ENCODE measurements around the gene CALCOCO1. TPM values are rescaled to one million over a fixed set of nuclear protein-coding genes. Genes with fewer than 3 reads are reported as not detected.
A peak's percentile ranks its signal among the peaks of the same experiment; 100 is the strongest.

Gene CALCOCO1
- total RNA-seq, 5 donors from 2014 or later (not counting 1 experiment from before 2014, with no cell fraction given), result 118 to 162 (median 153) TPM

DNA sequence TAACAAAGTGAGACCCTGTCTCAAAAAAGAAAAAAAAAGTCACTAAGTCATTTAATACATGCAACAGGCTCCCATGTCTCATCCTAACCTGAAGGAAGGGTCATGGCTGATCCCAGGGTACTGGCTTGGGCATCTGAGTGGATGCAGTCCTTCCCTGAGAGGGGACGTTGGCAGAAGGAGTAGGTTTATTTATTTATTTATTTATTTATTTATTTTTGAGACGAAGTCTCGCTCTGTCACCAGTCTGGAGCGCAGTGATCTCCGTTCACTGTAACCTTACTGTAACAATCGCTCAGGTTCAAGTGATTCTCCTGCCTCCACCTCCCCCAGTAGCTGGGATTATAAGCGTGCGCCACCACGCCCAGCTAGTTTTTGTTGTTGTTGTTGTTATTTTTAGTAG lies 7.2 kb upstream of the CALCOCO1 start:
- Mint-ChIP-seq H3K9me3 (no peaks in the 10 kb centered on the region), H3K36me3 (no peaks in the 10 kb centered on the region), H3K4me1 (peaks cover 20 to 21% (median 21%) of the 10 kb centered on the region in 3 donors), H3K4me3 (no peak overlapping the region), H3K27ac (no peak overlapping the region), H3K27me3 (peaks cover 11 to 37% of the 10 kb centered on the region in 2 donors)
- no peaks in the 10 kb centered on the region for H3K9me3 ChIP-seq
- no CpG with 5 or more reads among the region's 9 CpGs for WGBS (ENCODE audit: insufficient coverage)
- ChIA-PET CTCF (interaction anchor here (0.9 to 3.3 kb wide), 6 partner anchors 8 to 57 kb away, joined by 3 to 28 read pairs (median 6); partner anchors contain the start of gene CALCOCO1 (in 1 of the 2)), POLR2A (interaction anchor here in 1 of 2 donors (0.6 kb wide), 1 partner anchor 553 kb away, joined by 3 read pairs; no protein-coding TSS in a partner anchor)
- peaks cover 4 to 44% of the 10 kb centered on the region in 2 experiments for H3K27me3 ChIP-seq (replicated peaks in 1 of 2; ENCODE audit: control insufficient read depth in 2 of 2, extremely low read depth in 1 of 2, insufficient read depth in 2 of 2, low read length in 1 of 2)
- DNase-seq, result no peak
- H3K36me3 ChIP-seq (ENCODE audit: control insufficient read depth in 2 of 2, extremely low read depth in 1 of 2, insufficient read depth in 1 of 2, low read length in 1 of 2), result no peaks in the 10 kb centered on the region
- no peak overlapping the region for H3K27ac ChIP-seq (ENCODE audit: low read length)
- peaks cover 2 to 15% of the 10 kb centered on the region in 2 experiments for H3K4me1 ChIP-seq (ENCODE audit: control insufficient read depth in 1 of 2, extremely low read depth in 1 of 2, insufficient read depth in 2 of 2, low read length in 2 of 2)
- H3K4me3 ChIP-seq (ENCODE audit: control insufficient read depth in 1 of 2, extremely low read depth in 1 of 2, low read length in 1 of 2), result no peak overlapping the region
- ATAC-seq (replicated peaks in 1 of 4), result no peak

DNA sequence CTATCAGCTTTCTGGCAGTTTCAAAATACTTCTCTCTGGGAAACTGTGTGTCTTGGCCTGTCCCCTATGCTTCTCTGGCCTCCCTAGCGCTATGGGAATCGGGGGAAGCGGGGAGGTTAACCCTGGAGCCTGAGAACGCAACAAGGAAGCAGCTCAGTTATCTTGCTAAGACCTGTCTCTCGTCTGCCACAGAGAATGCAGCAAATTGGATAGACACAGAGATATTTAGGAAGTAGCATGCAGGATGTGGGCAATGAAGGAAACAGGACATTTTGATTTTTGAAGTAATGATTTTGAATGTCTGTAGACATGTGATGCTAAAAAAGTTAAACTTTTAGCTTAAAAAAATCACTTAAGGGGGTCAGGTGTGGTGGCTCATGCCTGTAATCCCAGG lies 6.6 kb upstream of the CALCOCO1 start:
- WGBS (ENCODE audit: insufficient coverage), result 27% methylated on average over 5 of the region's 5 CpGs
- Mint-ChIP-seq H3K4me1 (peaks cover 14 to 15% (median 15%) of the 10 kb centered on the region in 3 donors), H3K4me3 (no peak overlapping the region), H3K36me3 (no peaks in the 10 kb centered on the region), H3K9me3 (no peaks in the 10 kb centered on the region), H3K27me3 (peaks cover 5 to 31% of the 10 kb centered on the region in 2 donors), H3K27ac (peak overlapping the region in 1 of 2 donors; percentile 68)
- peaks cover 0 to 9% of the 10 kb centered on the region in 2 experiments for H3K4me1 ChIP-seq (ENCODE audit: control insufficient read depth in 1 of 2, extremely low read depth in 1 of 2, insufficient read depth in 2 of 2, low read length in 2 of 2)
- CTCF ChIA-PET, result interaction anchor here (0.7 to 3.3 kb wide), 8 partner anchors 10 to 56 kb away, joined by 3 to 28 read pairs (median 4); no protein-coding TSS in a partner anchor
- no peak for DNase-seq
- peak in 2 of 4 experiments; percentile 14 to 38 for ATAC-seq (replicated peaks in 1 of 4)
- POLR2A ChIA-PET, result interaction anchor here (0.6 kb wide), 3 partner anchors 18 to 553 kb away, joined by 3 to 9 read pairs (median 3); no protein-coding TSS in a partner anchor
- no peaks in the 10 kb centered on the region for H3K9me3 ChIP-seq
- no peaks in the 10 kb centered on the region for H3K36me3 ChIP-seq (ENCODE audit: control insufficient read depth in 2 of 2, extremely low read depth in 1 of 2, insufficient read depth in 1 of 2, low read length in 1 of 2)
- no peak overlapping the region for H3K4me3 ChIP-seq (ENCODE audit: control insufficient read depth in 1 of 2, extremely low read depth in 1 of 2, low read length in 1 of 2)
- no peak overlapping the region for H3K27ac ChIP-seq (ENCODE audit: low read length)
- H3K27me3 ChIP-seq (replicated peaks in 1 of 2; ENCODE audit: control insufficient read depth in 2 of 2, extremely low read depth in 1 of 2, insufficient read depth in 2 of 2, low read length in 1 of 2), result peaks cover 2 to 38% of the 10 kb centered on the region in 2 experiments

DNA sequence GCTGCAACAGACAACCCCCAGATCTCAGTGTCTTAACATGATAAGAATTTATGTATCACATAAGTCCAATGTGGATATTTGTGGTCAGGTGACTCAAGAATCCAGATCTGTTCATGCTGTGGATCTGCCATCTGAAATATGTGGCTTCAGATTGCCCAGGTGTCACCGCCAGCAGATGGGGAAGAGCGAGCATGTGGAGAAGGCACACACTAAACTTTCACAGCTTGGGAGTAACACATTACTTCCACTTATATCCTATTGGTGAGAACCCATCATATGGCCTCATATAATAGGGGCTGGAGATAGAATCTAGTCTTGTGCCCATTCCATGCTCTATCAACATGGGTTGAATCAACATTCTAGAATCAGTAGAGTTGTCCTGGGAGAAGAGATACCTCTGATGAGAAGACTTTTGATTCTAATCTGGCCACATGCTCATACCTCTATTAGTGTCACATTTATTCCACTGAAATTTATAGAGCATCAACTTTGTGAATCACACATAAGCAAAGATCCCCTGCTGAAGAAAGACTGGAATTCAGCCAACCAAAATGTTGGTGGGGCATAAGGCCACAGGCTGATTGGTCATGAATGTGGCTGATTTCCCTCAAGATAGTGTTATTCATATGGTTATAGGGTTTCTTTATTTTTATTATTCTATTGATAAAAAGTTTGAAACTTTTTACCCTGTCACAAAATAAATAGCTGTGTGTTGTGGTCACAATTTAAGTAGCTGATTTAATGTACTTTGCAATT lies 6.0 kb upstream of the CALCOCO1 start:
- no peak overlapping the region for H3K27ac Mint-ChIP-seq
- WGBS (ENCODE audit: insufficient coverage), result no CpG with 5 or more reads among the region's 2 CpGs
- peaks cover 10 to 13% (median 12%) of the 10 kb centered on the region in 3 donors for H3K4me1 Mint-ChIP-seq
- no peak overlapping the region for H3K27ac ChIP-seq (ENCODE audit: low read length)
- peaks cover 0 to 3% of the 10 kb centered on the region in 2 experiments for H3K4me1 ChIP-seq (ENCODE audit: control insufficient read depth in 1 of 2, extremely low read depth in 1 of 2, insufficient read depth in 2 of 2, low read length in 2 of 2)
- POLR2A ChIA-PET, result interaction anchor here (0.6 kb wide), 2 partner anchors 17 to 54 kb away, joined by 3 to 9 read pairs; no protein-coding TSS in a partner anchor
- H3K27me3 Mint-ChIP-seq, result peaks cover 3 to 29% of the 10 kb centered on the region in 2 donors
- no peak overlapping the region for H3K4me3 ChIP-seq (ENCODE audit: control insufficient read depth in 1 of 2, extremely low read depth in 1 of 2, low read length in 1 of 2)
- no peak overlapping the region for H3K4me3 Mint-ChIP-seq
- ATAC-seq (replicated peaks in 1 of 4) (no peak), DNase-seq (no peak)
- peaks cover 2 to 32% of the 10 kb centered on the region in 2 experiments for H3K27me3 ChIP-seq (replicated peaks in 1 of 2; ENCODE audit: control insufficient read depth in 2 of 2, extremely low read depth in 1 of 2, insufficient read depth in 2 of 2, low read length in 1 of 2)
- CTCF ChIA-PET, result interaction anchor here (0.7 to 3.3 kb wide), 9 partner anchors 10 to 56 kb away, joined by 3 to 28 read pairs (median 4); no protein-coding TSS in a partner anchor
- H3K9me3 ChIP-seq, result no peaks in the 10 kb centered on the region
- no peaks in the 10 kb centered on the region for H3K9me3 Mint-ChIP-seq
- H3K36me3 Mint-ChIP-seq, result no peaks in the 10 kb centered on the region
- no peaks in the 10 kb centered on the region for H3K36me3 ChIP-seq (ENCODE audit: control insufficient read depth in 2 of 2, extremely low read depth in 1 of 2, insufficient read depth in 1 of 2, low read length in 1 of 2)

DNA sequence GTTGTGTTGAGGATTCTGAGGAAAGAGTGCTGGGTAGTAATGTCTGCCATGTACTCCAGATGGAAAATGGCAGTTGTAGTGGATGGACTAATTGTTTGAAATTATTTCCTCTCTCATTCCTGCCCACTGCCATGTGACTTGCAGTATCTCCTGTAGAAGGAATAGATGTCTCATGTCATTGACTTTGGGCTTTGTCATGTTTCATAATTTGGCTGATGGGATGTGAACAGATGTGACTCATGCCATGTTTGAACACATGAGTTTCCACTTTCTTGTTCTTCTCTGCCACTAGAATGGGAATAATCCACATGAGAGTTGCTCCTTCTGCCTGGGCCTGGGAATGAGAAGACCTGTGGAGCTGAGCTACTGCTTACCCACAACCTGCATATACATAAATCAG lies 2.4 kb upstream of the CALCOCO1 start:
- H3K4me3 ChIP-seq (ENCODE audit: control insufficient read depth in 1 of 2, extremely low read depth in 1 of 2, low read length in 1 of 2), result no peak overlapping the region
- no peak for ATAC-seq (replicated peaks in 1 of 4)
- peaks cover 0 to 4% of the 10 kb centered on the region in 2 experiments for H3K27me3 ChIP-seq (replicated peaks in 1 of 2; ENCODE audit: control insufficient read depth in 2 of 2, extremely low read depth in 1 of 2, insufficient read depth in 2 of 2, low read length in 1 of 2)
- H3K36me3 ChIP-seq (ENCODE audit: control insufficient read depth in 2 of 2, extremely low read depth in 1 of 2, insufficient read depth in 1 of 2, low read length in 1 of 2), result peaks cover 0 to 5% of the 10 kb centered on the region in 2 donors
- ChIA-PET POLR2A (interaction anchor here in 1 of 2 donors (0.6 kb wide), 1 partner anchor 43 kb away, joined by 3 read pairs; no protein-coding TSS in a partner anchor), CTCF (interaction anchor here (1.1 to 4.7 kb wide), 4 partner anchors 14 to 17 kb away, joined by 3 to 24 read pairs (median 14); no protein-coding TSS in a partner anchor)
- peaks cover 2 to 29% of the 10 kb centered on the region in 2 experiments for H3K4me1 ChIP-seq (ENCODE audit: control insufficient read depth in 1 of 2, extremely low read depth in 1 of 2, insufficient read depth in 2 of 2, low read length in 2 of 2)
- Mint-ChIP-seq H3K9me3 (no peaks in the 10 kb centered on the region), H3K36me3 (peaks cover 6% of the 10 kb centered on the region), H3K4me3 (no peak overlapping the region), H3K27ac (no peak overlapping the region), H3K27me3 (peaks cover 0 to 2% of the 10 kb centered on the region in 2 donors), H3K4me1 (peaks cover 37 to 38% (median 37%) of the 10 kb centered on the region in 3 donors)
- no peak overlapping the region for H3K27ac ChIP-seq (ENCODE audit: low read length)
- H3K9me3 ChIP-seq, result no peaks in the 10 kb centered on the region
- no peak for DNase-seq

DNA sequence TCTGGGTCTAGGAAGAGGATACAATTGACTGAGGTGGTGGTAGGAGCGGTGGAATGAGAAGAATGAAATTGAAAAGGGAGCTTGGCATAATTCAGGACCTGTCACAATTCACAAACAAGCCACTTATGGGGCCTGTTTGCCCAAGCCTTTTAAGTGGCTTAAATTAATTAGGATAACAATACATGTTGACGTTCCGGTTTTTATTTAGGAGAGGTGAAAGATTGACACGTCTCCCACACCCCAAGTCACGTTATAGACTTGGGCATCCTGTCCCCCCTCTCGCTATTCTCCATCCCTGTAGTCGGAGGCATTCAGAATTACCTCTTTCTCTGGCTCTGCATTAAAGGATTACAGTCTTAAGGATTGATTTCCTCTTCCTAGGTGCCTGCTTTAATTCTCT lies 954 bp upstream of the CALCOCO1 start:
- peaks cover 20% of the 10 kb centered on the region for H3K36me3 Mint-ChIP-seq
- peaks cover 2 to 29% of the 10 kb centered on the region in 2 experiments for H3K4me1 ChIP-seq (ENCODE audit: control insufficient read depth in 1 of 2, extremely low read depth in 1 of 2, insufficient read depth in 2 of 2, low read length in 2 of 2)
- no CpG with 5 or more reads among the region's 7 CpGs for WGBS (ENCODE audit: insufficient coverage)
- H3K27me3 Mint-ChIP-seq, result no peaks in the 10 kb centered on the region
- DNase-seq, result no peak
- H3K9me3 ChIP-seq, result no peaks in the 10 kb centered on the region
- no peaks in the 10 kb centered on the region for H3K9me3 Mint-ChIP-seq
- peaks cover 30 to 31% (median 31%) of the 10 kb centered on the region in 3 donors for H3K4me1 Mint-ChIP-seq
- ChIA-PET CTCF (interaction anchor here (0.5 to 4.7 kb wide), 9 partner anchors 10 to 468 kb away, joined by 3 to 24 read pairs (median 4); partner anchors contain the start of genes ATP5MC2 (in 1 of the 2) and CISTR (in 1 of the 2)), POLR2A (interaction anchor here (0.5 to 0.6 kb wide), 2 partner anchors 342 to 902 kb away, joined by 3 to 7 read pairs; no protein-coding TSS in a partner anchor)
- H3K27me3 ChIP-seq (replicated peaks in 1 of 2; ENCODE audit: control insufficient read depth in 2 of 2, extremely low read depth in 1 of 2, insufficient read depth in 2 of 2, low read length in 1 of 2), result peaks cover 0 to 3% of the 10 kb centered on the region in 2 experiments
- ATAC-seq (replicated peaks in 1 of 4), result no peak
- peak overlapping the region; percentile 60 to 78 for H3K4me3 ChIP-seq (ENCODE audit: control insufficient read depth in 1 of 2, extremely low read depth in 1 of 2, low read length in 1 of 2)
- peak overlapping the region; percentile 90 to 91 for H3K27ac Mint-ChIP-seq
- peaks cover 2 to 19% of the 10 kb centered on the region in 2 donors for H3K36me3 ChIP-seq (ENCODE audit: control insufficient read depth in 2 of 2, extremely low read depth in 1 of 2, insufficient read depth in 1 of 2, low read length in 1 of 2)
- peak overlapping the region; percentile 91 to 94 (median 92) for H3K4me3 Mint-ChIP-seq
- H3K27ac ChIP-seq (ENCODE audit: low read length), result peak overlapping the region; percentile 82

DNA sequence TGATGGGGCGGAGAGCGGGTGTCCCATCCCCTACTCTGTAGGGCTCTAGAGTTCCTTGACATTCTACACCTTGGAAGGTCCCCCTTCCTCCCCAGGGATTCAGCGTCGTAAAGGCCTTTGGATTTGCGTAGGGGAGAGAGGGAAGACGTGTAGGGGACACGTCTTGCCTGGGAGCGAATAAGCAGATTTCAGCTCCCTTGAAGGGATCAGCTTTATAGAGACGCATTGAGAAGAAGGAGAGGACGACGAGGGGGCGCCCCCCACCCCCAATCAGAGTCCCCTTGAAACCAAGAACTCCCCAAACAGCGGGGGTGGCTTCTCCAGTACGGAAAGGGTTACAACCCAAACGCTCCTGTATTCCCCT lies 324 bp downstream of the CALCOCO1 start:
- H3K36me3 Mint-ChIP-seq, result peaks cover 31% of the 10 kb centered on the region
- peak overlapping the region; percentile 90 to 91 for H3K27ac Mint-ChIP-seq
- no peaks in the 10 kb centered on the region for H3K27me3 Mint-ChIP-seq
- no peaks in the 10 kb centered on the region for H3K9me3 Mint-ChIP-seq
- H3K4me3 Mint-ChIP-seq, result peak overlapping the region; percentile 91 to 94 (median 92)
- POLR2A ChIA-PET, result interaction anchor here in 1 of 2 donors (0.6 kb wide), 1 partner anchor 17 kb away, joined by 3 read pairs; no protein-coding TSS in a partner anchor
- H3K9me3 ChIP-seq, result no peaks in the 10 kb centered on the region
- H3K27me3 ChIP-seq (replicated peaks in 1 of 2; ENCODE audit: control insufficient read depth in 2 of 2, extremely low read depth in 1 of 2, insufficient read depth in 2 of 2, low read length in 1 of 2), result no peaks in the 10 kb centered on the region
- CTCF ChIA-PET, result interaction anchor here (0.7 to 4.7 kb wide), 7 partner anchors 8 to 19 kb away, joined by 3 to 24 read pairs (median 4); no protein-coding TSS in a partner anchor
- H3K4me3 ChIP-seq (ENCODE audit: control insufficient read depth in 1 of 2, extremely low read depth in 1 of 2, low read length in 1 of 2), result peak overlapping the region; percentile 78 to 82
- peak overlapping the region; percentile 14 for H3K27ac ChIP-seq (ENCODE audit: low read length)
- WGBS (ENCODE audit: insufficient coverage), result 0% methylated on average over 2 of the region's 15 CpGs
- peaks cover 2 to 29% of the 10 kb centered on the region in 2 experiments for H3K4me1 ChIP-seq (ENCODE audit: control insufficient read depth in 1 of 2, extremely low read depth in 1 of 2, insufficient read depth in 2 of 2, low read length in 2 of 2)
- ATAC-seq (replicated peaks in 1 of 4), result no peak
- H3K4me1 Mint-ChIP-seq, result peaks cover 31 to 32% (median 31%) of the 10 kb centered on the region in 3 donors
- peak in 1 of 35 experiments; percentile 21 for DNase-seq
- peaks cover 2 to 32% of the 10 kb centered on the region in 2 donors for H3K36me3 ChIP-seq (ENCODE audit: control insufficient read depth in 2 of 2, extremely low read depth in 1 of 2, insufficient read depth in 1 of 2, low read length in 1 of 2)
